Keratinocyte (primary cell): ENCODE measurements around the gene FGGY.

ENCODE experiments used
- EZH2 ChIP-seq: IDR thresholded peaks from one replicate; pipeline ENCODE4 v1.6.1; 2012; ENCODE audit warnings: inconsistent platforms, mild to moderate bottlenecking, low read length, moderate library complexity
- TF ChIP-seq, protein P1 (sequence below), 3 experiments: IDR thresholded peaks in 1 of 3; conservative IDR thresholded peaks in 1 of 3; optimal IDR thresholded peaks in 1 of 3; 2 replicates in 2 of 3; 3 replicates in 1 of 3; pipeline versions ENCODE3 to v1.5.1; 2011; ENCODE audit warnings: low read length in 3 of 3, mild to moderate bottlenecking in 3 of 3, moderate library complexity in 2 of 3, control low read depth in 1 of 3, inconsistent platforms in 1 of 3; ENCODE audit not compliant: insufficient read depth in 2 of 3; ENCODE audit errors: extremely low read depth in 1 of 3

DNA sequence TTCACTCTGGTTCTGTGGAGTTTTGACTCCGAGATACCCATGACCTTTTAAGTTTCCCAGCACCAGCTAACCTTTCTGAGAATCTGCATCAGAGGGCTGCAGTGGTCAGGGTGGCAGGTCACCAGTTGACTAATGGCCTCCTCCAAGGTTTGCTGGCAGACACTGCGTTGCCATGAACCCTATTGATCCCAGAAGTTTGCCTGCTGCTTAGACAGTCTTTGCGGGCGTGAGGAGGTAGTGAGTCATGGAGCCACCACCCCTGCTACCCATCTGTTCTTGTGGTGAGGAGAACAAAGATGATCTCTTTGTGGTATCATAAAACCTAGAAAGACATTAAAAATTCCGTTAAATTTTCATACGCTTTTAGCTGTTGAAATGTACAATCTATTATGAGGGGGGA lies 180.4 kb downstream of the FGGY start:
- TF ChIP-seq, protein P1, sequence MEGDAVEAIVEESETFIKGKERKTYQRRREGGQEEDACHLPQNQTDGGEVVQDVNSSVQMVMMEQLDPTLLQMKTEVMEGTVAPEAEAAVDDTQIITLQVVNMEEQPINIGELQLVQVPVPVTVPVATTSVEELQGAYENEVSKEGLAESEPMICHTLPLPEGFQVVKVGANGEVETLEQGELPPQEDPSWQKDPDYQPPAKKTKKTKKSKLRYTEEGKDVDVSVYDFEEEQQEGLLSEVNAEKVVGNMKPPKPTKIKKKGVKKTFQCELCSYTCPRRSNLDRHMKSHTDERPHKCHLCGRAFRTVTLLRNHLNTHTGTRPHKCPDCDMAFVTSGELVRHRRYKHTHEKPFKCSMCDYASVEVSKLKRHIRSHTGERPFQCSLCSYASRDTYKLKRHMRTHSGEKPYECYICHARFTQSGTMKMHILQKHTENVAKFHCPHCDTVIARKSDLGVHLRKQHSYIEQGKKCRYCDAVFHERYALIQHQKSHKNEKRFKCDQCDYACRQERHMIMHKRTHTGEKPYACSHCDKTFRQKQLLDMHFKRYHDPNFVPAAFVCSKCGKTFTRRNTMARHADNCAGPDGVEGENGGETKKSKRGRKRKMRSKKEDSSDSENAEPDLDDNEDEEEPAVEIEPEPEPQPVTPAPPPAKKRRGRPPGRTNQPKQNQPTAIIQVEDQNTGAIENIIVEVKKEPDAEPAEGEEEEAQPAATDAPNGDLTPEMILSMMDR (optimal IDR thresholded peaks at IDR 0.05 in 1 of 3, IDR thresholded peaks at IDR 0.05 in 1 of 3, conservative IDR thresholded peaks at IDR 0.05 in 1 of 3; ENCODE audit: extremely low read depth in 1 of 3, insufficient read depth in 2 of 3, low read length in 3 of 3), result no peak
- TF ChIP-seq EZH2, result no peak
